ENCODE measurements around the gene CELF3. TPM values are rescaled to one million over a fixed set of nuclear protein-coding genes. Genes with fewer than 3 reads are reported as not detected.

The CELF3 gene
- total RNA-seq, 4 donors from 2014 or later, result 1.3 to 2.7 (median 1.6) TPM; not detected in 1

DNA sequence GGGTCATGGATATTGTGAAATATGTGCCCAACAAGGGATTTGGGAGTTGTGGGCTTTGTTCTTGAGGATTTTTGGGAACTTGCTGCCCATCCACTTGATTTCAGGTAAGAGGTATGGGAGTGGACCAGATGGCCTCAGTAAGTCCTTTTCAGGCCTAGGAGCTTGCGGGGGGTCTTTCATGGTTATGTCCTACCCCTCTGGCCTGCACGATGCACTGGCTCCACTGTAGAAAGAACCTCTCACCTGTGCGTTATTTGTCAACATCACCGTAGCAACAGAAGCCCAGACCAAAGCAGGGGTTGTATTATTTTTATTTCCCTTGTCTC is 13.3 kb upstream of the CELF3 start:
- TF ChIP-seq EP300 (IDR thresholded peaks at IDR 0.05; ENCODE audit: low read depth), result no peak
- no peak for TF ChIP-seq POLR2AphosphoS5 (IDR thresholded peaks at IDR 0.05)
- TF ChIP-seq CTCF (IDR thresholded peaks at IDR 0.05), result no peak
- Histone ChIP-seq H3K27me3 (no peaks in the 10 kb centered on the region), H3K4me3 (no peak overlapping the region), H3K4me1 (peaks cover 0 to 43% (median 29%) of the 10 kb centered on the region in 4 donors), H3K9me3 (no peaks in the 10 kb centered on the region), H3K27ac (peak overlapping the region; percentile 54 to 76 (median 64)), H3K36me3 (no peaks in the 10 kb centered on the region)
- no peak for DNase-seq
- intact Hi-C loops (cut with DNase I; ENCODE audit: low total_unique reads), result loop anchor here (5.0 kb wide), 2 partner anchors 38 to 138 kb away; no protein-coding TSS in a partner anchor
- WGBS, 2 donors (ENCODE audit: low coverage in 1 of 2), result 80% methylated on average over 4 of the region's 4 CpGs; no CpG with 5 or more reads in 1 of the 2 donors
- in situ Hi-C loops (cut with MboI; ENCODE audit: low pct_ligation_motif_present in 1 of 4, low pct_unique_long_range_greater_than_20kb in 1 of 4, low sequenced_read_pairs in 3 of 4), result loop anchor here in 3 of 4 donors (5.0 to 25.0 kb wide), 4 partner anchors 135 to 293 kb away; no protein-coding TSS in a partner anchor

GRCh38 chr1:151729157-151729965 is 12.8 kb upstream of the CELF3 start:
- WGBS, 2 donors (ENCODE audit: low coverage in 1 of 2), result 42 to 43% methylated on average over 1 to 10 of the region's 10 CpGs
- in situ Hi-C loops (cut with MboI; ENCODE audit: low pct_ligation_motif_present in 1 of 4, low pct_unique_long_range_greater_than_20kb in 1 of 4, low sequenced_read_pairs in 3 of 4) (loop anchor here in 2 of 4 donors (25.0 kb wide), 2 partner anchors 142 to 292 kb away; no protein-coding TSS in a partner anchor), intact Hi-C loops (cut with DNase I; ENCODE audit: low total_unique reads) (no loop called here)
- Histone ChIP-seq H3K9me3 (no peaks in the 10 kb centered on the region), H3K27ac (peak overlapping the region; percentile 54 to 76 (median 64)), H3K36me3 (no peaks in the 10 kb centered on the region), H3K4me3 (peak overlapping the region in 1 of 4 donors; percentile 27), H3K27me3 (no peaks in the 10 kb centered on the region), H3K4me1 (peaks cover 0 to 45% (median 29%) of the 10 kb centered on the region in 4 donors)
- no peak for TF ChIP-seq POLR2A (IDR thresholded peaks at IDR 0.05)
- no peak for TF ChIP-seq POLR2AphosphoS5 (IDR thresholded peaks at IDR 0.05)
- no peak for TF ChIP-seq EP300 (IDR thresholded peaks at IDR 0.05; ENCODE audit: low read depth)
- no peak for TF ChIP-seq CTCF (IDR thresholded peaks at IDR 0.05)
- DNase-seq, result no peak

DNA sequence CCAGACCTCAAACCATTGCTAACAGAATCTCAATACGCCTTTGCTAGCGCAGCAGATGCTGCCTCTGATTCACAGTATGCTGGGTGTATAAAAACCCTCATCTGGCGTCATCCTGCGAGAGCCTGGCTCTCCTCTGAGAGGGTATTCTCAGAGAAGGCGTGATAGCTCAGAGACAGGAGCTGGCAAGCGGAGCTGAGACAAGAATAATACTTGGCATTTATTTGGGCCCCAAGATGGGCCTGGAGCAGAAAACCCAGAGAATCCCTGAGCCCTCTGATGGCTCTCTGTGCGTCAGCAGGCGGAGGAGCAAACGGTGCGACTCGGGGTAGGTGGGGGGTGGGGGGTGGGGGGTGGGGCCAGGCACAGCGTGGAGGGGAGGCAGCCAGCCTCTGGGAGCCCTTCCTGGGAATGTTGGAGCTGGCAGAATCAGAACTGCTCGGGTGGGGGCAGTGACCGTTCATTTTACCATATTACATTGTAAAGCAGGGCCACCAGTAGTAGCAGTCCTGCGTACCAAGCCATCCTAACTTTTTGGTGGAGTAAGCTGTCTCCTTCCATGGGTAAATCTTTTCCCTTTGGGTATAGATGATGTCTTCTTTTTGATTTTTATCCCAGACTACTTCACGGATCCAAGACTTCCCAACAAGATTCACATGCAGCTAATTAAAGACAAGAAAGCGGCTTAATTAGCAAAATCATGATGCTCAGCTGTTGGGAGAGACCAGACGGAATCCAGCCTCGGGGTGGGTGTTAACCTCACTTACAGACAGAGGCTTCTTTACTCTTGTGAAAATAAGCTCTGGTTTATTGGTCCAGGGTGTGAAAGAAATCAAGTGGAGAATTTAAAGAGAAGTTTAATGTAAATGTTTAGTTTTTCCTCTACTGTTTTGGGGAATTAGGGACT is 11.8 kb upstream of the CELF3 start:
- no peaks in the 10 kb centered on the region for H3K9me3 ChIP-seq
- whole genome bisulfite sequencing, 2 donors (ENCODE audit: low coverage in 1 of 2), result 50 to 69% methylated on average over 10 to 19 of the region's 19 CpGs
- peak overlapping the region; percentile 20 to 76 (median 64) for H3K27ac ChIP-seq
- no peaks in the 10 kb centered on the region for H3K27me3 ChIP-seq
- no peak for DNase-seq
- H3K4me1 ChIP-seq, result peaks cover 0 to 49% (median 30%) of the 10 kb centered on the region in 4 donors
- H3K4me3 ChIP-seq, result no peak overlapping the region
- in situ Hi-C loops (cut with MboI; ENCODE audit: low pct_ligation_motif_present in 1 of 4, low pct_unique_long_range_greater_than_20kb in 1 of 4, low sequenced_read_pairs in 3 of 4), result loop anchor here in 2 of 4 donors (25.0 kb wide), 2 partner anchors 141 to 291 kb away; no protein-coding TSS in a partner anchor
- no peaks in the 10 kb centered on the region for H3K36me3 ChIP-seq
- intact Hi-C loops (cut with DNase I; ENCODE audit: low total_unique reads), result no loop called here
- TF ChIP-seq POLR2AphosphoS5 (IDR thresholded peaks at IDR 0.05), result peak in 1 of 3 donors; percentile 17
- no peak for TF ChIP-seq EP300 (IDR thresholded peaks at IDR 0.05; ENCODE audit: low read depth)

DNA sequence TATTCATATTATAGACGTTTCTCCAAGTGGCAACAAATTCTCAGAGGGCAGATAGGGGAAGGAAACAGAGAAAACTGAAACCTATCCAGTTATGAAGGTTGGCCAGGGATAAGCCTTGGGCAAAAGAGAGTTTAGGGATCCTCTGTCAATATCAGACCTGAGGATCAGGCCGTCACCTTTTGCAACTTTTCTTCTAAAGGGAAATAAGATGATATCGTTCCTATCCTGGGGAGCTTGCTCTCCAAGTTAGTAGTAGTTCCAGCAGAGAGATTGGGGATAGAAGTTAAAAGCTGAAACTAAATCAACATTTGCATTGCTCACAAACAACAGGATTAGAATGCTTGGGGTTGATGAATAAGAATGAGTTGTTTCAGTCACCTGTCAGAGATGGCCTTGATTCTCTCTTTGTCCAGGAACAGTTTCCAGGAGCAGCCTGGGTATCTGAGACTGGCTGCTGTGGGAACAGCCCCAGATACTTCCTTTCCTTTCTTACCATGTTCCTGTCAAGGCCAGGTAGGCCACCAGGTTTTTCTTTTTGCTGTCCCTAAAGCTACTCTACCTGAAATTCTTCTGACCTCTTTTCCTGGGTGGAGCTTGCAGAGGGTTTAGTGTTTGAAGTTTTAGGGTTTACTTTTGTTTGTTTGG is 7.2 kb upstream of the CELF3 start:
- no peaks in the 10 kb centered on the region for H3K9me3 ChIP-seq
- DNase-seq, result no peak
- intact Hi-C loops (cut with DNase I; ENCODE audit: low total_unique reads) (no loop called here), in situ Hi-C loops (cut with MboI; ENCODE audit: low pct_ligation_motif_present in 1 of 4, low pct_unique_long_range_greater_than_20kb in 1 of 4, low sequenced_read_pairs in 3 of 4) (no loop called here)
- H3K27ac ChIP-seq, result no peak overlapping the region
- H3K4me3 ChIP-seq, result no peak overlapping the region
- H3K27me3 ChIP-seq, result no peaks in the 10 kb centered on the region
- H3K4me1 ChIP-seq, result peaks cover 5 to 57% (median 39%) of the 10 kb centered on the region in 4 donors
- H3K36me3 ChIP-seq, result no peaks in the 10 kb centered on the region
- 61 to 70% methylated on average over 3 of the region's 3 CpGs for WGBS, 2 donors (ENCODE audit: low coverage in 1 of 2)
- no peak for TF ChIP-seq POLR2AphosphoS5 (IDR thresholded peaks at IDR 0.05)
- TF ChIP-seq EP300 (IDR thresholded peaks at IDR 0.05; ENCODE audit: low read depth), result no peak
- TF ChIP-seq CTCF (IDR thresholded peaks at IDR 0.05), result no peak
- TF ChIP-seq POLR2A (IDR thresholded peaks at IDR 0.05), result no peak

All from transverse colon (tissue), 4 donors.